ENCODE measurements around the gene PLA2G4A. TPM values are rescaled to one million over a fixed set of nuclear protein-coding genes. Genes with fewer than 3 reads are reported as not detected.

PLA2G4A gene
- total and polyA plus RNA-seq, 7 donors, result 0.24 to 0.71 (median 0.44) TPM

GRCh38 chr1:186842547-186842946 is 13.8 kb downstream of the PLA2G4A start:
- Histone ChIP-seq H3K27ac (no peak overlapping the region), H3K4me1 (no peaks in the 10 kb centered on the region), H3K4me3 (no peak overlapping the region), H3K27me3 (ENCODE audit: insufficient read depth in 3 of 3, low read length in 2 of 3) (no peaks in the 10 kb centered on the region), H3K36me3 (ENCODE audit: insufficient read depth in 1 of 2, low read depth in 1 of 2) (no peaks in the 10 kb centered on the region), H3K9me3 (no peaks in the 10 kb centered on the region)
- no peak for DNase-seq
- no peak for TF ChIP-seq CTCF (IDR thresholded peaks at IDR 0.05)
- ATAC-seq, result no peak
- intact Hi-C loops (cut with DNase I), result no loop called here
- 52 to 59% (median 56%) methylated on average over 4 of the region's 4 CpGs for WGBS, 3 donors

- Histone ChIP-seq H3K4me3 (no peak overlapping the region), H3K27me3 (ENCODE audit: insufficient read depth in 3 of 3, low read length in 2 of 3) (no peaks in the 10 kb centered on the region), H3K4me1 (no peaks in the 10 kb centered on the region), H3K9me3 (no peaks in the 10 kb centered on the region), H3K36me3 (ENCODE audit: insufficient read depth in 1 of 2, low read depth in 1 of 2) (no peaks in the 10 kb centered on the region), H3K27ac (no peak overlapping the region)
- no peak for ATAC-seq
- intact Hi-C loops (cut with DNase I), result no loop called here
- 79 to 88% (median 86%) methylated on average over 2 of the region's 2 CpGs for WGBS, 3 donors
- no peak for TF ChIP-seq CTCF (IDR thresholded peaks at IDR 0.05)
- DNase-seq, result no peak
Measured at GRCh38 chr1:186843226-186843625, 14.5 kb downstream of the PLA2G4A start.

GRCh38 chr1:186843931-186844330 is 15.2 kb downstream of the PLA2G4A start:
- no peak overlapping the region for H3K27ac ChIP-seq
- intact Hi-C loops (cut with DNase I), result no loop called here
- no peaks in the 10 kb centered on the region for H3K36me3 ChIP-seq (ENCODE audit: insufficient read depth in 1 of 2, low read depth in 1 of 2)
- no peak overlapping the region for H3K4me3 ChIP-seq
- no peaks in the 10 kb centered on the region for H3K9me3 ChIP-seq
- TF ChIP-seq CTCF (IDR thresholded peaks at IDR 0.05), result no peak
- no peaks in the 10 kb centered on the region for H3K4me1 ChIP-seq
- no peak for ATAC-seq
- no peak for DNase-seq
- 55 to 61% (median 59%) methylated on average over 2 of the region's 2 CpGs for whole genome bisulfite sequencing, 3 donors
- H3K27me3 ChIP-seq (ENCODE audit: insufficient read depth in 3 of 3, low read length in 2 of 3), result no peaks in the 10 kb centered on the region

DNA sequence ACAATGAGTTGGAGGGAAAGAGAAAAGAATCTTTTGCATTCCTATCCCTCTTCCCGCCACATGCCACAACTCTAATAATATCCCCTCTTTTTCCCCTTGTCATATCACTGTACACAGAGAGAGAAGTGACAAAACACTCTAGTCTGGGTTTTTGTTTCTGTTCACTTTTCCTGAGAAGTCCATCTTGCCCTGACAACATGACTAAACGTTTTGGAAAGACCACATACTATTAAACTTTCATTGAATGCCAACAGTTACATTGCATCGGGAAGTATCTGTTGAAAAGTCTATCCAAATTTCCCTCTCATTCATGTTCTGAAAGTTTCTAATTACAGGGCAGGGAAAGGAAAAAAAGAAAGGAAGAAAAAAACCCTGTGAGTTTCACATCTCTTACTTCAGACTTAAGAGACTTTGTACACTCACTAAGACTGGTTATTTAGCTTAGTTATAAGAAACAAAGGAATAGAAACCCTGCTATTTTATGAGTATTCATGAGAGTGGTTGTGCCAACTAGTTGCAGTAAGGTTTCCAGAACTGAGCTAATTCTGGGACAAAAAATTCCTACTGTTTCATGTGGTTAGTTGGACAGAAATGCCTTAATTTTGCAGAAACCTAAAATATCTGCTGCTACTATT is 16.9 kb downstream of the PLA2G4A start:
- no peaks in the 10 kb centered on the region for H3K4me1 ChIP-seq
- no peak overlapping the region for H3K27ac ChIP-seq
- H3K4me3 ChIP-seq, result no peak overlapping the region
- no peaks in the 10 kb centered on the region for H3K27me3 ChIP-seq (ENCODE audit: insufficient read depth in 3 of 3, low read length in 2 of 3)
- DNase-seq (no peak), ATAC-seq (no peak)
- H3K9me3 ChIP-seq, result no peaks in the 10 kb centered on the region
- no peak for TF ChIP-seq CTCF (IDR thresholded peaks at IDR 0.05)
- WGBS, 3 donors, result 42 to 50% (median 42%) methylated on average over 3 of the region's 3 CpGs
- H3K36me3 ChIP-seq (ENCODE audit: insufficient read depth in 1 of 2, low read depth in 1 of 2), result no peaks in the 10 kb centered on the region
- intact Hi-C loops (cut with DNase I), result no loop called here

GRCh38 chr1:186848509-186849130 is 19.9 kb downstream of the PLA2G4A start:
- H3K27me3 ChIP-seq (ENCODE audit: insufficient read depth in 3 of 3, low read length in 2 of 3), result no peaks in the 10 kb centered on the region

More at GRCh38 chr1:186848509-186849130, 19.9 kb downstream of the PLA2G4A start:
- no peaks in the 10 kb centered on the region for H3K4me1 ChIP-seq
- no peaks in the 10 kb centered on the region for H3K9me3 ChIP-seq
- ATAC-seq (no peak), DNase-seq (no peak)
- H3K27ac ChIP-seq, result no peak overlapping the region
- no peak overlapping the region for H3K4me3 ChIP-seq
- no peak for TF ChIP-seq CTCF (IDR thresholded peaks at IDR 0.05)
- no peaks in the 10 kb centered on the region for H3K36me3 ChIP-seq (ENCODE audit: insufficient read depth in 1 of 2, low read depth in 1 of 2)
- intact Hi-C loops (cut with DNase I), result no loop called here
